Skeletal muscle tissue (tissue), 4 donors: ENCODE data around the gene ZSCAN9. TPM values are rescaled to one million over a fixed set of nuclear protein-coding genes. Genes with fewer than 3 reads are reported as not detected.

Source experiments
- H3K27ac ChIP-seq: one replicate; pipeline ENCODE4 v1.7.0; 2013; ENCODE audit warnings: mild to moderate bottlenecking, low read depth, low read length, inconsistent platforms
- H3K27me3 ChIP-seq, 3 donors: one replicate each; pipeline ENCODE4 v1.7.0; 2013; ENCODE audit warnings: low read length in 3 of 3; ENCODE audit not compliant: control insufficient read depth in 3 of 3, insufficient read depth in 3 of 3
- H3K36me3 ChIP-seq, 3 donors: one replicate each; pipeline ENCODE4 v1.7.0; 2013; ENCODE audit warnings: low read length in 3 of 3; ENCODE audit not compliant: control insufficient read depth in 3 of 3, insufficient read depth in 3 of 3
- H3K4me1 ChIP-seq, 3 donors: one replicate each; pipeline ENCODE4 v1.7.0; 2013; ENCODE audit warnings: low read length in 3 of 3, mild to moderate bottlenecking in 3 of 3; ENCODE audit not compliant: control insufficient read depth in 3 of 3, insufficient read depth in 3 of 3
- H3K4me3 ChIP-seq, 3 donors: one replicate each; pipeline ENCODE4 v1.7.0; 2013; ENCODE audit warnings: low read length in 3 of 3
- H3K9ac ChIP-seq, 3 donors: one replicate each; pipeline ENCODE4 v1.7.0; 2013; ENCODE audit warnings: low read length in 3 of 3, mild to moderate bottlenecking in 3 of 3, moderate library complexity in 2 of 3, low read depth in 1 of 3
- H3K9me3 ChIP-seq, 3 donors: one replicate each; pipeline ENCODE4 v1.7.0; 2013; ENCODE audit warnings: low read length in 3 of 3; ENCODE audit not compliant: control insufficient read depth in 3 of 3
- total RNA-seq: library from RNA; depleted of rRNA; stranded (reverse); fragments of >200 nt; gene quantifications from one replicate; pipeline ENCODE4 v1.2.3, GENCODE V29; 2014
- donor health status: Osteomylitis.

ZSCAN9 gene
- total RNA-seq, 1 donor from 2014 or later: 18.8 TPM

GRCh38 chr6:28282926-28283325 is 57.9 kb downstream of the ZSCAN9 start:
- peaks cover 0 to 8% (median 3%) of the 10 kb centered on the region in 3 donors for H3K4me1 ChIP-seq
- no peak overlapping the region for H3K4me3 ChIP-seq
- H3K36me3 ChIP-seq: peaks cover 10 to 38% (median 25%) of the 10 kb centered on the region in 3 donors
- H3K27me3 ChIP-seq: no peaks in the 10 kb centered on the region
- H3K9ac ChIP-seq: no peak overlapping the region
- peaks cover 3 to 6% (median 4%) of the 10 kb centered on the region in 3 donors for H3K9me3 ChIP-seq
- no peak overlapping the region for H3K27ac ChIP-seq

Other genes starting within 250 kb of the ZSCAN9 start
- under 0.01 TPM for gene ZNF165, start 144.7 kb upstream of the ZSCAN9 start, total RNA-seq
- gene ZSCAN16, start 100.7 kb upstream of the ZSCAN9 start, total RNA-seq: 3.7 TPM
- 16.2 TPM for gene ZKSCAN8, start 83.4 kb upstream of the ZSCAN9 start, total RNA-seq
- 8.4 TPM for gene ZKSCAN4, start 27.0 kb downstream of the ZSCAN9 start, total RNA-seq
- 0.52 TPM for gene NKAPL, start 34.0 kb downstream of the ZSCAN9 start, total RNA-seq
- gene ZSCAN26, start 41.9 kb downstream of the ZSCAN9 start, total RNA-seq: 15.7 TPM
- 4.2 TPM for gene PGBD1, start 56.3 kb downstream of the ZSCAN9 start, total RNA-seq
- gene ZSCAN31, start 110.9 kb downstream of the ZSCAN9 start, total RNA-seq: 12.5 TPM
- 6.3 TPM for gene ZKSCAN3, start 124.7 kb downstream of the ZSCAN9 start, total RNA-seq
- gene ZSCAN12, start 174.5 kb downstream of the ZSCAN9 start, total RNA-seq: 5.7 TPM
- gene ZSCAN23, start 218.2 kb downstream of the ZSCAN9 start, total RNA-seq: 4.7 TPM